A673 (cell line): ENCODE results near the gene VAV2.

Experiments used
- CTCF ChIP-seq: fragments of 300-800, 200-600 bp; sonication (generic); conservative IDR thresholded peaks from 2 replicates; pipeline ENCODE4 v1.5.1; 2017; ENCODE audit warnings: low read depth, mild to moderate bottlenecking, antibody characterized with exemption, low read length, moderate library complexity, mixed read lengths
- EZH2 ChIP-seq: fragments of 200-600 bp; sonication (generic); IDR thresholded peaks from 2 replicates; pipeline ENCODE4 v1.6.1; 2017; ENCODE audit warnings: borderline replicate concordance, low read depth, mild to moderate bottlenecking, mixed read lengths, antibody characterized with exemption, low read length; ENCODE audit not compliant: poor library complexity, severe bottlenecking

GRCh38 chr9:133981589-133981957 is 10.6 kb downstream of the VAV2 start:
- TF ChIP-seq CTCF (no peak), EZH2 (no peak)
